Head of caudate nucleus (tissue), 42 donors: Measurements from ENCODE around the gene IL19.

Experiments
- DNase-seq, 42 donors: peaks; one replicate each; pipeline versions ENCODE4 v3.0.0 to v3.0.0-alpha.2; 2020 to 2021; ENCODE audit warnings: mixed read lengths in 7 of 42
- intact Hi-C: fragments of 100-400 bp; cut with DNase I; formaldehyde crosslinking; loops from one replicate; pipeline ENCODE4 v1.15.0; 2022

Gene IL19, protein sequence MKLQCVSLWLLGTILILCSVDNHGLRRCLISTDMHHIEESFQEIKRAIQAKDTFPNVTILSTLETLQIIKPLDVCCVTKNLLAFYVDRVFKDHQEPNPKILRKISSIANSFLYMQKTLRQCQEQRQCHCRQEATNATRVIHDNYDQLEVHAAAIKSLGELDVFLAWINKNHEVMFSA

DNA sequence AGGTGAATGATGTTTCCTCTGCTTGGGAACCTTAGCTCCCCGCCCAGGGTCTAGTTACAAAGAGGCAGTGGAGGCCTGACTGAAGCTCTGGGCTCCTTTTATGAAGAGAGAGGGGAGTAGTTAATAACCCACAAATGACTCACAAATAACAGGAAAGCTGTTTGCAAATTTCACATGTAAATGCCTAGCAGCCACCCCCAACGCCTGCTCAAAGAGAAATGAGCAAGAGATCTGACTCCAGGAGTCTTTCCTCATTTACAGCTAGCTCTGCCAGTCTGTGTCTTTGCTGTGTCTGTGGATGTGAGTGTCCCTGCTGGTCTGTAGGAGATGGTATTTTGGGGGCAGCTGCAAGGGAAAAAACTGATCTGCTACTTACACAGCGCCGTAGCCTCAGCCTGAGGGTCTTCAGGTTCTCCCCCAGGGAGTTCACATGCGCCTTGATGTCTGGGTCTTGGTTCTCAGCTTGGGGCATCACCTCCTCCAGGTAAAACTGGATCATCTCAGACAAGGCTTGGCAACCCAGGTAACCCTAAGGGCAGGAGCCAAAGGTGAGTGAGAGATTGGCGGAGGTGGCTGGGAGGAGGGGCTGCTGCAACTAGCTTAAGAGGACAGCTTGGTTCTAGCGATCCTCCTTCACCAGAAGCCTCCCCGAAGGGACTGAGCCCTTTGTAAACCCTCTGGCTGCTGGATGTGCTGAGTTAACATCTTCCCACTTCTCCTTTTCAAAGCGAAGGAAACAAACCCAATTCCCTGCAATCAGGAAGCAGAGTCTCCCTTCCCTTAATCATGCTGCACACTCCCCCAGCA lies at the start of gene IL19:
Gene IL19, plus strand, starts transcription at position 243 of the 807 bp plus-strand sequence. CDS start 65,890 bp downstream, outside the sequence.
- peak in 12 of 42 donors; percentile 4 to 36 (median 16) for DNase-seq
- intact Hi-C loops, result no loop called here

GRCh38 chr1:206721454-206721853 lies 49.1 kb upstream of the IL19 start:
- no peak for DNase-seq
- intact Hi-C loops, result no loop called here

DNA sequence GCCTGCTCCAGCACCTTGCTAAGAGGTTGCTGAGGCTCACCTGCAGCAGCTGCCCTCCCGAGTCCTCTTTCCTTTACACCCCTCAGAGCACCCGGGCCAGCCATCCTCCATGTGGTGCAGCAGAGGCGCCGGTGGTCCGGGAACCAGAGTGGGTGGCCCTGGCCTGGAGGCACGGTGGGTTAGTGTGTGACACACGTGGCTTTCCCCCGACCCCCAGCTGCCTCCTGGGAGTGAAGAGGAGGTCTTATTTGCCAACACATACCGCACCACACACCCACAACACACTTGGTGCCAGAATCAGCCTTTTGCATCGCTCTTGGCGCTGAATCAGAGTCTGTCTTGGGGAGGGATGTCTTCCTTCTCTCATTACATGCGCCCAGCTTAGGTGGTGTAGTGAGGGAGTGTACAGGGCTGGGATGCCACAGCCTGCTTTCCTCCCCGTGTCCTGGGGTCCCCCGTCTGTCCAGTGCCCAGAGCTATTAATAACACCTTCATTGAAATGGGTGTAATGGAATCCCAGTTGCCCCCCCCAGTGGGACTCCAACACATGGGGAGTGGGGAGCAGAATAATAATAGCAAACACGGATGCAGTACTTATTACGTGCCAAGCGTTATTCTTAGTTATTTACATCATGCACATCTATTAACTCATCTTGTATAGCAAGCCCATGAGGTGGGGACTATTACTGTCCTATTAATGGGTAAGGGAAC lies 47.7 kb upstream of the IL19 start:
- intact Hi-C loops, result no loop called here
- no peak for DNase-seq

GRCh38 chr1:206723462-206723804 lies 47.1 kb upstream of the IL19 start:
- no peak for DNase-seq

GRCh38 chr1:206723805-206724472 lies 46.6 kb upstream of the IL19 start:
- intact Hi-C loops, result no loop called here

More at GRCh38 chr1:206723462-206723804, 47.1 kb upstream of the IL19 start:
- intact Hi-C loops, result no loop called here

DNA sequence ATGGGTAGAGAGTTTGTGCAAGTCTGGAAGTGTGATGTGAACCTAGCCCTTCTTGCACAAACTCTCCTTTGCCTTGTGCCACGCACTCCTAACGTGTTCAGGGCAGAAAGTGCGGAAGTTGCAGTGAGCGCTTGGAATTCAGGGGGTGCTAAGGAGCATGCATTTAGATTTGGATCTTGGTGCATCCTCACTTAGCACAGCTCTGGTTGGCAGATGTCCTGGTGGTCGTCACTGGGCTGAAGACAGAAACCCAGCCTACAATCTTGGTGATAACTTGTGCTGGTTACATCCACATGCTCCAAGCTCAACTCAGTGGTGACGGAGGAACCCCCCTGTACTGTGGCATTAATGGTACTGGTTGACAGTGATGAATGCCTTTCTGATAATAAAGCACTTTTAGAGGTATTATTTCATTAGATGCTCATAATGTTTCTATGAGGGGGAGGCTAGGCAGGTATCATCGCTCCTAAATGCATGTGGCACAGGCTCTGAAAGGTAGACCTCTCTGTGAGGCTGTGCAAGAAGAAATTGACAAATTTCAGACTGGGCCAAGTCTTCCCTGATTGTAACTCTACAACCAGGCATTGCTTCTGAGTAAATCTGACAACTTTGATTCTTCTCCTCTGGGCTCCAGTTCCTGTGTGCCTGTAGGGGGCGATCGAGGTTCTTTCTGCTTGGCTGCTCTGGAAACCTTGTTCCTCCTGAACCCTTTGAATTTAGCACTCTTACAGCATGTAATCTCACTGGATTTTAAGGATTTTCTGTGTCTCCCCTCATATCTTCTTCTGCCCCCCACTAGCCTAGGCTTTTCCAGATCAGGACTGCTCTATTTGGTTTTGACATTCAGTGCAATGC lies 45.2 kb upstream of the IL19 start:
- peak in 37 of 42 donors; percentile 21 to 78 (median 59) for DNase-seq
- intact Hi-C loops, result no loop called here

More at GRCh38 chr1:206723805-206724472, 46.6 kb upstream of the IL19 start:
- peak in 1 of 42 donors; percentile 46 for DNase-seq

DNA sequence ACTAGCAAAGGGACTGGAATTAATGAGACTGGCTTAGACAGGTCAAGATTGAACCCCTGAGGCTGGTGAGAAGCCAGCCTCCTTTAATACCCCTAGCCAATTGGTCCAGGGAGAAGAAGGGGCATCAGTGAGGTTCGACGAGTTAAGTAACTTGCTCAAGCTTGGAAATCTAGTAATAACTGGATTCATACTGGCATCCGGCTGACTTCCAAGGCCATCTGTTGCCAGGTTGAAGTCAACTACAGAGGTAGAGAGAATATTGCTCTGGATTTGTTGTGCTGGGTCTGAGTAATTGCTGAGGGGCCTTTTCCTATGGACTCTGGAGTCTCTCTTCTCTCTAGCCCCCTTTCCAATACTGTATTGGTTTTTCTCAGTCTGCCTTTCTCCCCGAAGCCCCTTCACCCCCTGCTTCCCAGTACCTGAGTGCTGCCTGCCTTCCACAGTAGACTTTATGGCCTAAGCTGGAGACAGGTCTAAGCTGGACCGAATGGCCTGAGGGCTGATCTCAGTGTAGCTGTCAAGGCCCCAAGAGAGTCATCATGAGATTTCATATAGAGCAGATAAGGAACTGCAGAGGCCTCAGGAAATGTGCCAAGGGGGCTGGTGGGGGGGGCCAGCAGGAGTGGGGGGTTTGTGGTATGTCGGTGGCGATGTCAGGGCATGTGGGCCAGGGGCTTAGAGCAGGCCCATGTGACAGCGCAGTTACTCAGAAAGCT lies 42.4 kb upstream of the IL19 start:
- intact Hi-C loops, result no loop called here
- DNase-seq, result no peak

GRCh38 chr1:206728697-206728987 lies 41.9 kb upstream of the IL19 start:
- intact Hi-C loops, result no loop called here
- no peak for DNase-seq

DNA sequence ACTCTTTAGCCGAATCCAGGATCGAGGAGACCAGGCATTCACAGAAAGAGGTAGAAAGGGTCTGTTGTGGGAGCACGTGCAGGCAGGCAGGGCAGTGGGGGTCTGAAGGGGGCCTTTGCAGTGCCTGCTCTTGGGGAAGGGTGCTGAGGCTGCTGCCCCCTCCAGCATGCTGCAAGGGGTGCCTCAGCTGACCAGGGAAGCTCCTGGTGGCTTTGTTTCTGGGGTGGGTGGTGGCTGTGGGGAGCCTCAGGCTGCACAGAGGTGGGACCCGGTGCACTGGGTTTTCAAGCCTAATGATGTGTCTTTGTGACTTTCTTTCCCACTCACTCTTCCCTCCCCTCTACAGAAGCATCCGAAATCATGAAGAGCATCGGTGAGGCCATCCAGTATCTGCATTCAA lies 41.5 kb upstream of the IL19 start:
- intact Hi-C loops, result no loop called here
- peak in 1 of 42 donors; percentile 25 for DNase-seq

DNA sequence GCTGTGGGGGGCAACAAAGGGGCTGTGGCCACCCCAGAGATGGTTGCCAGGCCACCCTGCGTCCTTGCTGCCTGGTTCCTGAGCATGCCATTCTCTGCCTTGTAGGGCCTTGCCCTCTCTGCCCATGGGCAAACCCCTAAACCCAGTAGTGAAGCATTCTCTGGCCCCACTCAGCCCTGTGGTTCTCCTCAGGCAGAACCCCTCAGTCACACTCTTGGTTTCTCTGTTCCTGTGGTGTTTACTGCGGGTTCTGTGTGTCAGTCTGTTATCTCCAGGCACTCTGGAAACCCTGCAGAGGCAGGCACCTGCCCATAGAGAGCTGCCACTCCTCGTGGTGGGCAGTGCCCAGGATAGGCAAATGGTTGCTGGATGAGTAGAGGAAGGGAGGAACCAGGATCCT lies 41.1 kb upstream of the IL19 start:
- intact Hi-C loops, result no loop called here
- peak in 1 of 42 donors; percentile 9 for DNase-seq

- intact Hi-C loops, result loop anchor here (5.0 kb wide), 1 partner anchor 180 kb away; no protein-coding TSS in a partner anchor
- DNase-seq, result no peak
Measured at GRCh38 chr1:206732508-206732907, 38.1 kb upstream of the IL19 start.

DNA sequence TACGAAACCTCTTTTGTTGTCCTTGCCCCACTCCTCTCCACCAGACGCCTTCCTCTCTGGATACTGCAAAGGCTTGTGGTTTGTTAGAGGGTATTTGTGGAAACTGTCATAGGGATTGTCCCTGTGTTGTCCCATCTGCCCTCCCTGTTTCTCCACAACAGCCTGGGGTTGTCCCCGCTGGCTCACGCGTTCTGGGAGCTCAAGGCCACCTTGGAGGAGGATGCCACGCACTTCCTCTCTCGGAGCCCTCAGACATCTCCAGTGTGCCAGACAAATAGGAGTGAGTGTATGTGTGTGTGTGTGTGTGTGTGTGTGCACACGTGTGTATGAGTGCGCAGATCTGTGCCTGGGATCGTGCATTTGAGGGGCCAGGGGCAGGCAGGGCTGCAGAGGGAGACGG lies 37.6 kb upstream of the IL19 start:
- intact Hi-C loops, result loop anchor here (5.0 kb wide), 1 partner anchor 179 kb away; no protein-coding TSS in a partner anchor
- DNase-seq, result no peak

DNA sequence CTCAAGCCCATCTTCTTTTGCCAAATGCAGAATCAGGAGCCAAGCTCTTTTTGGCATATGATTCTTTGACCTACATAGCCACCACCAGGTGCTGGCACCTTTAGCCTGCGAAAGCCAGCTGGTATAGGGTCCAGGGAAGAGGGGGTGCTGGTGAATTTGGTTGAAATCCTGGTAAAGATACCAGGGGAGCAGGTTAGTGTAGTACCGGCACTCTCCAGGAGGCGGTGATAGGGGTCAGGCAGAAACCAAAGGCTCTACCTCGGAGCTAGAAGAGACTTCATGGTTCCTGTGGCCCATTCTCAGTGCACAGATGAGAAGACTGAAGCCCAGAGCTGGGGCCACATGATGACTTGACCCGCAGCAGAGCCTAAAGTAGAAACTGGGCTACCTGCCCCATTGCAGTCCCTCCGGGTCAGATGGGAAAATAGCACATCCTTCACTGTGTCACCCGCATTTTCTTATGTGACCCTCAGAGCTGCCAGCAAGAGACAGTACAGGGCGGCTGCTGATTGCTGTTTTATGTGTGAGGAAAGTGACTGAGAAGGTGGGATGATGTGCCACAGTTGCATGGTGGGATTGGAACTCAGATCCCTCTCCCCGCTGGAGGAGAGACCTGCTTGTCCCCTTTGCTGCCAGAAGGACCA lies 36.0 kb upstream of the IL19 start:
- peak in 36 of 42 donors; percentile 17 to 78 (median 42) for DNase-seq
- intact Hi-C loops, result loop anchor here (5.0 kb wide), 1 partner anchor 178 kb away; no protein-coding TSS in a partner anchor

DNA sequence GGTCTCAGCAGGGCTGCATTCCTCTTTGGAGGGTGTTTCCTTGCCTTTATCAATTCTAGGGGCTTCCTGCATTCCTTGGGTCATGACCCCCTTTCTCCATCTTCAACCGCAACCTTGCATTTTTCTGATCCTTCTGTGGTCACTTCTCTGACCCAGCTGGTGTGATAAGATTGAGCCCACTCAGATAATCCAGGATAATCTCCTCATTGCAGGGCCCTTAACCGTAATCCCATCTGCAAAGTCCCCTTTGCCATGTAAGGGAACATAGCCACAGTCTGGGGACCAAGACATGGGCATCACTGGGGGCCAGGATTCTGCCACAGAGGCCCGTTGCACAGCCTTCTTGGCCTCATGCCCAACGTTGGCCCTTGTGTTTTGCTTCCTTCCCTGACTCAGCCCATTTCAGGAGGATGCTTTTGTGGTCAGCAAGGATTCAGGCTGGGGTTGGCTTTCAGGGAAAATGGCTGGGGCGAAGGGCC lies 35.0 kb upstream of the IL19 start:
- intact Hi-C loops, result no loop called here
- DNase-seq, result peak in 12 of 42 donors; percentile 19 to 64 (median 36)

DNA sequence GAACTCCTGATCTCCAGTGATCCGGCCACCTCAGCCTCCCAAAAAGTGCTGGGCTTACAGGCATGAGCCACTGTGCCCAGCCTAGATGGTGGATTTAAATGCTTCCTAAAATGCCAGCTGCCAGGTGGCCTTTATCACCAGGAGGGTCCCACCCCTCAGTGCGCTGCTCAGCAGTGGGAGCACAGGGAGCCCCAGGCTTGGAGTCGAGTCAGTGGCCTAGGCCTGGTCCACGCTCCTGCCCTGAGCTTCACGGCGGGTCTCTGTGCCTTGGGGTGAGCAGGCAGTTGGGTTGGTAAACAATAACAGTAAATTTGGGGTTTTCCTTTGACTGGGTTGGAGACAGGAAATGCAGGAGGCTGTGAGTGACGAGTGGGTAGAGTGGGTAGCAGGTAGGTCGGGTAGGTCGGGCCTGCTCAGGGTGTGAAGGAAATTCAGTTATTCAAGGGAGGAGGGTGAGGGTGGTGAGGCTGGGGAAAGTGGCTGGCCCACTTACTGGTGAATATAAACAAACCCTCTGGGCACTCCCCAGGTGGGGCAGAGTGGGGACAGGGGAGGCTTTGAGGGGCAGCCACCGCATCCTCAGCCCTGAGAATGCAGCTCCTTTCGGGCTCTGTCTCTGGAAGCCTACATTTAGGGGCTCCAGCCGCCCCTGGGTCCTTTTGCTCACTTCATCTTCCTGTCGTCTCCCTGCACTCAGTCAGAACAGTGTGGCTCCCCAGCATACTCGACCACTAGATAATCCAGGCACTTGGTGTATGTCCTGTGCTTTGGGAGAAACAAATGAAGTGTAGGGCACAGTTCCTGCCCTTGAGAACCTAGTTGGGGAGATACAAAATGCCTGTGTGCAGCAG lies 33.5 kb upstream of the IL19 start:
- intact Hi-C loops, result no loop called here
- peak in 1 of 42 donors; percentile 29 for DNase-seq

- intact Hi-C loops, result no loop called here
Measured at GRCh38 chr1:206737729-206738201, 32.8 kb upstream of the IL19 start.

More at GRCh38 chr1:206737729-206738201, 32.8 kb upstream of the IL19 start:
- peak in 1 of 42 donors; percentile 25 for DNase-seq
